ENCODE results near the gene ZNF778. TPM values are rescaled to one million over a fixed set of nuclear protein-coding genes. Genes with fewer than 3 reads are reported as not detected.

Gene ZNF778
- total and polyA plus RNA-seq, 2 of the 8 experiments (the other 6 are each of a cell fraction or from before 2014, with no cell fraction given): 9.5 to 21.9 TPM

DNA sequence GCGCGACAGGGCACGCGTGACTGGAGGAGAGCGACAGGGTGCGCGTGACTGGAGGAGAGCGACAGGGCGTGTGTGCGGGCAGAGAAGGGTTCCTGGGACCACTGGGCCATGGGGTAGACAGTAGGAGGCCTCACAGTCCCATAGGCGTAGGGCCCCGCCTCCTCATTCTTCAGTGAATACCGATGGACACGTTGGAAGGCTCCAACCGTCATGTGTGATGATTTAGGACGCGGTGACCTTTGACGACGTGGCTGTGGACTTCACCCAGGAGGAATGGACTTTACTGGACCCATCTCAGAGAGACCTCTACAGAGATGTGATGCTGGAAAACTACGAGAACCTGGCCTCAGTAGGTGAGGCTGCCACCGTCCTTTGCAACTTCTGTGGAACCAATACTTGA is 5.4 kb downstream of the ZNF778 start:
- Histone ChIP-seq H2BK15ac (ENCODE audit: low read length) (no peak overlapping the region), H3K27ac (ENCODE audit: low read depth, low read length) (no peak overlapping the region), H3K18ac (ENCODE audit: extremely low read depth, low read length) (no peak overlapping the region), H2BK20ac (ENCODE audit: low read length) (no peak overlapping the region), H3K79me2 (ENCODE audit: control insufficient read depth in 1 of 2, insufficient read depth in 2 of 2, low read length in 2 of 2) (peaks cover 0 to 13% of the 10 kb centered on the region in 2 experiments; a peak in 3 of 4 replicates), H2BK12ac (ENCODE audit: low read depth, low read length) (no peak overlapping the region), H3K14ac (ENCODE audit: insufficient read length) (no peak overlapping the region), H4K5ac (ENCODE audit: insufficient read length, low read depth, low read length) (no peak overlapping the region), H4K91ac (replicated peaks; ENCODE audit: insufficient read length, low read length) (no peak overlapping the region), H3K4me1 (replicated peaks in 1 of 4; ENCODE audit: control insufficient read depth in 3 of 4, insufficient read depth in 4 of 4, low read length in 3 of 4) (no peaks in the 10 kb centered on the region; a peak in 1 of 7 replicates), H3K23ac (ENCODE audit: insufficient read length) (no peak overlapping the region), H3K56ac (replicated peaks; ENCODE audit: insufficient read length, low read depth, low read length) (no peak overlapping the region), H3K79me1 (ENCODE audit: low read depth, low read length) (peaks cover 2% of the 10 kb centered on the region; the same call in 1 of the 2 replicates), H3K9ac (replicated peaks in 1 of 4; ENCODE audit: extremely low read depth in 1 of 4, low read depth in 3 of 4, low read length in 3 of 4) (no peak overlapping the region), H3K27me3 (replicated peaks in 1 of 4; ENCODE audit: control insufficient read depth in 3 of 4, extremely low read depth in 1 of 4, insufficient read depth in 3 of 4, low read length in 3 of 4) (no peaks in the 10 kb centered on the region), H2AK5ac (ENCODE audit: low read depth, low read length) (no peak overlapping the region), H3K4me2 (ENCODE audit: insufficient read depth in 1 of 2, low read depth in 2 of 2, low read length in 2 of 2) (no peak overlapping the region), H3K4me3 (ENCODE audit: extremely low read depth in 1 of 4, insufficient read depth in 2 of 4, low read depth in 3 of 4, low read length in 4 of 4) (no peak overlapping the region), H2AFZ (ENCODE audit: low read length) (no peak overlapping the region), H2BK5ac (ENCODE audit: low read depth, low read length) (no peak overlapping the region), H3K4ac (replicated peaks; ENCODE audit: insufficient read length, low read depth, low read length) (no peak overlapping the region), H2BK120ac (replicated peaks; ENCODE audit: low read depth, low read length) (no peak overlapping the region), H3K36me3 (ENCODE audit: control insufficient read depth in 2 of 4, insufficient read depth in 4 of 4, low read length in 3 of 4) (peaks cover 18 to 49% (median 33%) of the 10 kb centered on the region in 4 experiments), H3K23me2 (ENCODE audit: low read depth, low read length) (no peaks in the 10 kb centered on the region), H3K9me3 (ENCODE audit: insufficient read depth in 2 of 2, low read depth in 1 of 2, low read length in 1 of 2) (peaks cover 16% of the 10 kb centered on the region in 2 experiments), H4K20me1 (replicated peaks in 1 of 2; ENCODE audit: control insufficient read depth in 1 of 2, insufficient read depth in 2 of 2, low read length in 2 of 2) (peaks cover 0 to 5% of the 10 kb centered on the region in 2 experiments), H4K8ac (ENCODE audit: extremely low read depth, insufficient read depth, low read length) (no peak overlapping the region)
- CTCF ChIA-PET (ENCODE audit: partially characterized antibody): no interaction called here
- no peak for FAIRE-seq
- POLR2A ChIA-PET (ENCODE audit: partially characterized antibody): no interaction called here
- WGBS, 2 experiments (ENCODE audit: extremely low coverage in 1 of 2, insufficient coverage in 1 of 2, insufficient read length in 1 of 2, insufficient replicate concordance in 2 of 2, low coverage in 1 of 2, low lambda C conversion rate in 2 of 2, missing lambda C conversion rate in 1 of 2): 93% methylated on average over 21 of the region's 21 CpGs; no CpG with 5 or more reads in 1 of the 2 experiments
- no peak for DNase-seq (ENCODE audit: low read depth in 1 of 2, low spot score in 2 of 2)
- no peak for TF ChIP-seq JUND (IDR thresholded peaks at IDR 0.05; ENCODE audit: low read length)
- no peak for TF ChIP-seq RBBP5 (IDR thresholded peaks at IDR 0.05; ENCODE audit: borderline replicate concordance, low read depth, low read length)
- no peak for TF ChIP-seq PHF8 (conservative IDR thresholded peaks at IDR 0.05; ENCODE audit: low read depth, low read length)
- TF ChIP-seq NANOG (IDR thresholded peaks at IDR 0.05; ENCODE audit: insufficient read depth, low read depth, low read length, poor library complexity, severe bottlenecking): no peak
- TF ChIP-seq RNF2 (IDR thresholded peaks at IDR 0.05; ENCODE audit: borderline replicate concordance, low read depth, low read length, missing control alignments, poor library complexity, severe bottlenecking): no peak
- TF ChIP-seq CTBP2 (IDR thresholded peaks at IDR 0.05; ENCODE audit: borderline replicate concordance, insufficient read depth, insufficient read length, low read length): no peak
- no peak for TF ChIP-seq POU5F1 (IDR thresholded peaks at IDR 0.05; ENCODE audit: low read depth, low read length)
- TF ChIP-seq CHD2 (IDR thresholded peaks at IDR 0.05; ENCODE audit: low read length): no peak
- no peak for TF ChIP-seq TAF7 (optimal IDR thresholded peaks at IDR 0.05; ENCODE audit: borderline replicate concordance, low read depth, low read length)
- TF ChIP-seq, protein P1, sequence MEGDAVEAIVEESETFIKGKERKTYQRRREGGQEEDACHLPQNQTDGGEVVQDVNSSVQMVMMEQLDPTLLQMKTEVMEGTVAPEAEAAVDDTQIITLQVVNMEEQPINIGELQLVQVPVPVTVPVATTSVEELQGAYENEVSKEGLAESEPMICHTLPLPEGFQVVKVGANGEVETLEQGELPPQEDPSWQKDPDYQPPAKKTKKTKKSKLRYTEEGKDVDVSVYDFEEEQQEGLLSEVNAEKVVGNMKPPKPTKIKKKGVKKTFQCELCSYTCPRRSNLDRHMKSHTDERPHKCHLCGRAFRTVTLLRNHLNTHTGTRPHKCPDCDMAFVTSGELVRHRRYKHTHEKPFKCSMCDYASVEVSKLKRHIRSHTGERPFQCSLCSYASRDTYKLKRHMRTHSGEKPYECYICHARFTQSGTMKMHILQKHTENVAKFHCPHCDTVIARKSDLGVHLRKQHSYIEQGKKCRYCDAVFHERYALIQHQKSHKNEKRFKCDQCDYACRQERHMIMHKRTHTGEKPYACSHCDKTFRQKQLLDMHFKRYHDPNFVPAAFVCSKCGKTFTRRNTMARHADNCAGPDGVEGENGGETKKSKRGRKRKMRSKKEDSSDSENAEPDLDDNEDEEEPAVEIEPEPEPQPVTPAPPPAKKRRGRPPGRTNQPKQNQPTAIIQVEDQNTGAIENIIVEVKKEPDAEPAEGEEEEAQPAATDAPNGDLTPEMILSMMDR (IDR thresholded peaks at IDR 0.05; ENCODE audit: control extremely low read depth in 1 of 3, insufficient read depth in 1 of 3, low read depth in 1 of 3, low read length in 3 of 3): no peak
- no peak for TF ChIP-seq CEBPB (IDR thresholded peaks at IDR 0.05; ENCODE audit: low read depth, low read length)
